Smooth muscle cell of the umbilical artery (primary cell): ENCODE measurements around the gene VSX1. TPM values are rescaled to one million over a fixed set of nuclear protein-coding genes. Genes with fewer than 3 reads are reported as not detected.

Experiments used
- total RNA-seq: library from RNA; depleted of rRNA; stranded (reverse); fragments of >200 nt; gene quantifications from 2 replicates; pipeline ENCODE4 v1.2.3, GENCODE V29; 2014

VSX1 gene
- not detected in 2 replicates for total RNA-seq

DNA sequence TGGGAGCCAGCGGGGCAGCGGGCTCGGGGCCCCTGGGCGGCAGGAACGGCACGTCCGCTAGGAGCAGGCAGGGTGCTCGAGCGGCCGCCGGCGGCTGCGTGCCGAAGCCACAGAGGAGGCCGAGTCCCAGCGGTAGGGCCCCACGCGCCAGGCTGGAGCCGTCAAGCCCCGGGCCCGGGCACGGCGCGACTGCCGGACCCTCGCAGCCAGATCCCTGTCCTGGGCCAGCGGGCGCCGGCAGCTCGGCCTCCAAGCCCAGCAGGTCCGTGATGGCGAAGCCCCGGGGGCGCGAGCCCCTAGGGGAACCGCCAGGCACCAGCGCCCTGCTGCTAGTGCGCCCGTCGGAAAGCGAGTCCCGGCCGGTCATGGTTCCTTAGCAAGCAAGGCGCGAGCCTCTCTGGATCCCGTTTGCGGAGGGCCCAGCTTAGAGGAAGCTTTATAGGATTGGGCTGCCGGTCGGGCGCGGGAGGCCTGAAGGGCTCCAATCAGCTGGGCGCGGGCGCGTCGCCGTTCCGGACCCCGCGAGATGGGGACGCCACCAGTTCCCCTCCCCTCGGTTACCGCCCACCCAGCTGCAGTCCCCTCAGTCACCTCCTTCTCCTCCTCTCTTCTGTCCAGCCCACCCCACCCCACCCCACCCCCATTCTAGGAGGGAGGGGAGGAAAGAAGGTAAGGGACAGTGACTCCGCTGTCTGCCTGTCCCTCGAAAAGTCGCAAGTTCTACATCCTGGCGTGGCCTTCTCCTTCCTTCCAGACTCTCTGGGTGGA lies at the start of gene VSX1:
Gene VSX1, minus strand, starts transcription at position 412 of the 768 bp plus-strand sequence. Its CDS starts 45 bp downstream, at position 367.

GRCh38 chr20:25058051-25058846 lies 23.7 kb downstream of the VSX1 start, which contains the start of gene ACSS1:
Gene ACSS1, minus strand, starts transcription at chr20:25058139. Its CDS starts 37 bp downstream, at chr20:25058102.

Other genes with a start within 250 kb of the VSX1 start
- not detected in 2 replicates for gene CST7, start 132.9 kb downstream of the VSX1 start, total RNA-seq
- 159 and 192 TPM in 2 replicates for gene APMAP, start 89.4 kb downstream of the VSX1 start, total RNA-seq
- gene ACSS1, start 24.0 kb downstream of the VSX1 start, total RNA-seq, result 0.89 and 2.8 TPM in 2 replicates
- gene ENTPD6, start 113.6 kb upstream of the VSX1 start, total RNA-seq, result 51.1 and 83.0 TPM in 2 replicates
- 63.8 and 121 TPM in 2 replicates for gene PYGB, start 165.9 kb upstream of the VSX1 start, total RNA-seq